ENCODE results near the gene TEX11. TPM values are rescaled to one million over a fixed set of nuclear protein-coding genes. Genes with fewer than 3 reads are reported as not detected.

The TEX11 gene
- total and polyA plus RNA-seq, 10 of the 15 experiments (the other 5 are each of a cell fraction or from before 2014, with no cell fraction given) = not detected

- BruUV-seq (replicated peaks) = no TSS peak
- in situ Hi-C loops (cut with MboI) = no loop called here
- H3K4me1 ChIP-seq (ENCODE audit: control insufficient read depth, insufficient read depth, low read length) = no peaks in the 10 kb centered on the region
- ChIA-PET SMC1A (ENCODE audit: uncharacterized antibody, unreplicated experiment) (no interaction called here), RAD21 (ENCODE audit: unreplicated experiment) (no interaction called here), CTCF (no interaction called here), POLR2A (no interaction called here)
- ATAC-seq (no peak), DNase-seq (ENCODE audit: low read depth, low spot score) (no peak), FAIRE-seq (no peak)
- no peaks in the 10 kb centered on the region for H3K9me3 ChIP-seq (replicated peaks; ENCODE audit: control insufficient read depth, insufficient read depth, low read length)
- intact Hi-C loops (cut with micrococcal nuclease; ENCODE audit: unreplicated experiment) = no loop called here
- no peaks in the 10 kb centered on the region for H3K27me3 ChIP-seq (replicated peaks in 1 of 2; ENCODE audit: control insufficient read depth in 2 of 2, insufficient read depth in 2 of 2, low read length in 1 of 2)
- no peaks in the 10 kb centered on the region for H3K79me2 ChIP-seq (ENCODE audit: control insufficient read depth, insufficient read depth, low read length)
- H3K4me3 ChIP-seq = no peak overlapping the region
- H3K4me2 ChIP-seq (ENCODE audit: control insufficient read depth, insufficient read depth) = no peak overlapping the region
- TF ChIP-seq ZNF217 (IDR thresholded peaks at IDR 0.05) = no peak
- TF ChIP-seq MYB (IDR thresholded peaks at IDR 0.05; ENCODE audit: borderline replicate concordance, low read depth, low read length) = no peak
- no peak for TF ChIP-seq TARDBP (IDR thresholded peaks at IDR 0.05; ENCODE audit: borderline replicate concordance)
- no peak for TF ChIP-seq E4F1 (IDR thresholded peaks at IDR 0.05; ENCODE audit: borderline replicate concordance, partially characterized antibody)
- no peak for TF ChIP-seq EGR1 (IDR thresholded peaks at IDR 0.05; ENCODE audit: borderline replicate concordance in 1 of 2, low read depth in 2 of 2, low read length in 2 of 2)
- TF ChIP-seq, protein P1, sequence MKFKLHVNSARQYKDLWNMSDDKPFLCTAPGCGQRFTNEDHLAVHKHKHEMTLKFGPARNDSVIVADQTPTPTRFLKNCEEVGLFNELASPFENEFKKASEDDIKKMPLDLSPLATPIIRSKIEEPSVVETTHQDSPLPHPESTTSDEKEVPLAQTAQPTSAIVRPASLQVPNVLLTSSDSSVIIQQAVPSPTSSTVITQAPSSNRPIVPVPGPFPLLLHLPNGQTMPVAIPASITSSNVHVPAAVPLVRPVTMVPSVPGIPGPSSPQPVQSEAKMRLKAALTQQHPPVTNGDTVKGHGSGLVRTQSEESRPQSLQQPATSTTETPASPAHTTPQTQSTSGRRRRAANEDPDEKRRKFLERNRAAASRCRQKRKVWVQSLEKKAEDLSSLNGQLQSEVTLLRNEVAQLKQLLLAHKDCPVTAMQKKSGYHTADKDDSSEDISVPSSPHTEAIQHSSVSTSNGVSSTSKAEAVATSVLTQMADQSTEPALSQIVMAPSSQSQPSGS (IDR thresholded peaks at IDR 0.05; ENCODE audit: low read length) = no peak
- TF ChIP-seq ATF3 (IDR thresholded peaks at IDR 0.05; ENCODE audit: borderline replicate concordance, extremely low read depth, low read depth, low read length) = no peak
- TF ChIP-seq RELB (IDR thresholded peaks at IDR 0.05; ENCODE audit: low read depth) = no peak
- TF ChIP-seq GATAD2B (conservative IDR thresholded peaks at IDR 0.05; ENCODE audit: low read depth) = no peak
- TF ChIP-seq SRF (IDR thresholded peaks at IDR 0.05; ENCODE audit: low read depth in 2 of 2, low read length in 2 of 2) = no peak
- TF ChIP-seq RFX5 (IDR thresholded peaks at IDR 0.05; ENCODE audit: low read depth, low read length) = no peak
- no peak for TF ChIP-seq MEF2A (IDR thresholded peaks at IDR 0.05; ENCODE audit: insufficient read depth, low read depth, low read length)
- no peak for TF ChIP-seq SIX5 (IDR thresholded peaks at IDR 0.05; ENCODE audit: low read depth, low read length, severe bottlenecking)
- no peak for TF ChIP-seq SUPT20H (IDR thresholded peaks at IDR 0.05; ENCODE audit: borderline replicate concordance, control insufficient read depth, low read depth, low read length)
- TF ChIP-seq NKRF (conservative IDR thresholded peaks at IDR 0.05) = no peak
- no peak overlapping the region for H3K9ac ChIP-seq (ENCODE audit: control insufficient read depth, insufficient read depth, low read length)
- no peaks in the 10 kb centered on the region; a peak in 1 of 4 replicates for H3K36me3 ChIP-seq (ENCODE audit: control insufficient read depth in 2 of 2, insufficient read depth in 2 of 2, low read length in 1 of 2)
- H3K27ac ChIP-seq (ENCODE audit: control insufficient read depth, insufficient read depth) = no peak overlapping the region
- 23% methylated on average over 2 of the region's 2 CpGs for WGBS (ENCODE audit: insufficient coverage, insufficient replicate concordance, low lambda C conversion rate, missing lambda C conversion rate)
- no peaks in the 10 kb centered on the region for H4K20me1 ChIP-seq (ENCODE audit: control insufficient read depth, insufficient read depth)
- H2AFZ ChIP-seq (ENCODE audit: control insufficient read depth, low read depth, low read length) = no peak overlapping the region
Measured at GRCh38 chrX:70498129-70498528, 410.4 kb downstream of the TEX11 start.

All from GM12878 (cell line).